IMR-90 (cell line): ENCODE measurements around the gene PRKAG1. TPM values are rescaled to one million over a fixed set of nuclear protein-coding genes. Genes with fewer than 3 reads are reported as not detected.

Experiments
- ATAC-seq: fragments of 200-7000 bp; cut with Tn5 transposase; 2 replicates; pipeline ENCODE4 v1.9.1; 2020; ENCODE audit warnings: low read depth, mild to moderate bottlenecking, moderate library complexity
- BruUV-seq: library from RNA; stranded (reverse); fragments of 400-500 nt; replicated peaks from 2 replicates; lab custom pipeline; 2021; lab: Mats Ljungman, UMichigan
- CTCF ChIA-PET: fragments of 300-600 bp; formaldehyde crosslinking; extraction: SDS; loops from one replicate; lab custom pipeline; 2021; ENCODE audit warnings: antibody characterized with exemption; lab: Yijun Ruan, JAX
- POLR2A ChIA-PET: fragments of 300-600 bp; sonication (Branson Sonifier 250); formaldehyde crosslinking; loops from one replicate; lab custom pipeline; 2022; ENCODE audit warnings: antibody characterized with exemption; ENCODE audit not compliant: unreplicated experiment; lab: Charles Lee
- DNase-seq: peaks from one replicate; pipeline ENCODE4 v3.0.0; 2013
- H2AFZ ChIP-seq: replicated peaks from 2 replicates; pipeline ENCODE3; 2013; ENCODE audit warnings: low read length, mild to moderate bottlenecking; ENCODE audit not compliant: poor library complexity
- H2AK5ac ChIP-seq: 2 replicates; pipeline ENCODE4 v1.6.1; 2013; ENCODE audit warnings: low read depth, low read length, inconsistent platforms
- H2AK9ac ChIP-seq: replicated peaks from 2 replicates; pipeline ENCODE3; 2013; ENCODE audit warnings: mild to moderate bottlenecking, low read depth, low read length, moderate library complexity; ENCODE audit not compliant: poor library complexity
- H2BK120ac ChIP-seq: 2 replicates; pipeline ENCODE4 v1.6.1; 2013; ENCODE audit warnings: low read depth, low read length, inconsistent platforms
- H2BK15ac ChIP-seq: 3 replicates; pipeline ENCODE4 v1.6.1; 2013; ENCODE audit warnings: low read depth, low read length, inconsistent platforms
- H2BK20ac ChIP-seq: 2 replicates; pipeline ENCODE4 v1.6.1; 2013; ENCODE audit warnings: low read depth, mild to moderate bottlenecking, inconsistent platforms, low read length, moderate library complexity
- H2BK5ac ChIP-seq: 2 replicates; pipeline ENCODE4 v1.6.1; 2013; ENCODE audit warnings: mild to moderate bottlenecking, low read depth, low read length, inconsistent platforms; ENCODE audit not compliant: poor library complexity, severe bottlenecking
- H3K14ac ChIP-seq: replicated peaks from 2 replicates; pipeline ENCODE4 v1.6.1; 2013; ENCODE audit warnings: low read depth, low read length, inconsistent platforms
- H3K18ac ChIP-seq: 2 replicates; pipeline ENCODE4 v1.6.1; 2013; ENCODE audit warnings: low read depth, low read length, control low read depth
- H3K23ac ChIP-seq: 2 replicates; pipeline ENCODE4 v1.6.1; 2013; ENCODE audit warnings: low read depth, low read length, inconsistent platforms
- H3K27ac ChIP-seq: 2 replicates; pipeline ENCODE4 v1.5.1; 2013; ENCODE audit warnings: mild to moderate bottlenecking, control low read depth, low read length; ENCODE audit not compliant: insufficient read depth
- H3K27me3 ChIP-seq: 2 replicates; pipeline ENCODE4 v1.6.1; 2013; ENCODE audit warnings: low read length; ENCODE audit not compliant: control insufficient read depth, insufficient read depth
- H3K36me3 ChIP-seq: 2 replicates; pipeline ENCODE4 v1.6.1; 2013; ENCODE audit warnings: low read length, mixed read lengths; ENCODE audit not compliant: control insufficient read depth, insufficient read depth
- H3K4ac ChIP-seq: 2 replicates; pipeline ENCODE4 v1.6.1; 2013; ENCODE audit warnings: low read depth, low read length, inconsistent platforms
- H3K4me1 ChIP-seq: 2 replicates; pipeline ENCODE4 v1.6.1; 2013; ENCODE audit warnings: low read length, mixed read lengths; ENCODE audit not compliant: control insufficient read depth, insufficient read depth
- H3K4me2 ChIP-seq: 2 replicates; pipeline ENCODE4 v1.6.1; 2013; ENCODE audit warnings: low read depth, mild to moderate bottlenecking, control low read depth, low read length, moderate library complexity
- H3K4me3 ChIP-seq: 2 replicates; pipeline ENCODE4 v1.5.1; 2013; ENCODE audit warnings: low read depth, mild to moderate bottlenecking, control low read depth, low read length, moderate library complexity; ENCODE audit not compliant: insufficient read depth
- H3K56ac ChIP-seq: 2 replicates; pipeline ENCODE4 v1.6.1; 2013; ENCODE audit warnings: low read length, inconsistent platforms; ENCODE audit not compliant: insufficient read depth; ENCODE audit errors: extremely low read depth
- H3K79me1 ChIP-seq, 2 experiments: 2 replicates each; pipeline ENCODE4 v1.6.1; 2013; ENCODE audit warnings: low read length in 2 of 2, inconsistent platforms in 1 of 2, low read depth in 1 of 2
- H3K9ac ChIP-seq: 2 replicates; pipeline ENCODE4 v1.6.1; 2013; ENCODE audit warnings: low read depth, low read length, control low read depth
- H3K9me1 ChIP-seq: 2 replicates; pipeline ENCODE4 v1.6.1; 2013; ENCODE audit warnings: low read length, inconsistent platforms; ENCODE audit not compliant: insufficient read depth
- H3K9me3 ChIP-seq: 2 replicates; pipeline ENCODE4 v1.6.1; 2013; ENCODE audit warnings: low read length; ENCODE audit not compliant: control insufficient read depth, insufficient read depth
- H4K20me1 ChIP-seq: 2 replicates; pipeline ENCODE4 v1.6.1; 2013; ENCODE audit warnings: low read length, inconsistent platforms; ENCODE audit not compliant: insufficient read depth
- H4K5ac ChIP-seq: 2 replicates; pipeline ENCODE4 v1.6.1; 2013; ENCODE audit warnings: mild to moderate bottlenecking, low read depth, low read length, control low read depth
- H4K8ac ChIP-seq, 2 experiments: 2 replicates each; pipeline ENCODE4 v1.6.1; 2013; ENCODE audit warnings: low read depth in 2 of 2, low read length in 2 of 2, control low read depth in 1 of 2, inconsistent platforms in 1 of 2
- H4K91ac ChIP-seq: 2 replicates; pipeline ENCODE4 v1.6.1; 2013; ENCODE audit warnings: low read depth, low read length, inconsistent platforms; ENCODE audit not compliant: insufficient read depth
- BHLHE40 ChIP-seq: fragments of 150-350 bp; IDR thresholded peaks from 2 replicates; pipeline ENCODE4 v1.6.1; 2016; ENCODE audit warnings: mild to moderate bottlenecking, low read depth, low read length
- CEBPB ChIP-seq: IDR thresholded peaks from 2 replicates; pipeline ENCODE4 v1.6.1; 2012; ENCODE audit warnings: low read depth, low read length, improper control_type of control experiment
- CHD1 ChIP-seq: IDR thresholded peaks from 2 replicates; pipeline ENCODE4 v1.6.1; 2012; ENCODE audit warnings: low read depth, low read length, improper control_type of control experiment
- CTCF ChIP-seq: conservative IDR thresholded peaks from 2 replicates; pipeline ENCODE4 v1.5.1; 2012; ENCODE audit warnings: mild to moderate bottlenecking, low read depth, low read length, improper control_type of control experiment
- ELK1 ChIP-seq: fragments of 150-350 bp; IDR thresholded peaks from 2 replicates; pipeline ENCODE4 v1.6.1; 2016; ENCODE audit warnings: low read depth, mild to moderate bottlenecking, low read length, moderate library complexity, borderline replicate concordance
- FOS ChIP-seq: fragments of 150-350 bp; IDR thresholded peaks from 2 replicates; pipeline ENCODE4 v1.6.1; 2016; ENCODE audit warnings: low read depth, low read length
- MAFK ChIP-seq: IDR thresholded peaks from 2 replicates; pipeline ENCODE4 v1.6.1; 2012; ENCODE audit warnings: low read depth, low read length, improper control_type of control experiment
- MAZ ChIP-seq: IDR thresholded peaks from 2 replicates; pipeline ENCODE4 v1.6.1; 2012; ENCODE audit warnings: low read depth, mild to moderate bottlenecking, low read length, improper control_type of control experiment, moderate library complexity, borderline replicate concordance
- MXI1 ChIP-seq: IDR thresholded peaks from 2 replicates; pipeline ENCODE4 v1.6.1; 2012; ENCODE audit warnings: low read depth, mild to moderate bottlenecking, low read length, moderate library complexity, borderline replicate concordance
- NFE2L2 ChIP-seq: fragments of 150-350 bp; IDR thresholded peaks from 2 replicates; pipeline ENCODE4 v1.6.1; 2016; ENCODE audit warnings: low read depth, mild to moderate bottlenecking, low read length
- POLR2A ChIP-seq: IDR thresholded peaks from 2 replicates; pipeline ENCODE4 v1.6.1; 2012; ENCODE audit warnings: mild to moderate bottlenecking, low read depth, low read length
- RAD21 ChIP-seq: IDR thresholded peaks from 2 replicates; pipeline ENCODE4 v1.6.1; 2012; ENCODE audit warnings: low read length, improper control_type of control experiment
- RCOR1 ChIP-seq: IDR thresholded peaks from 2 replicates; pipeline ENCODE4 v1.6.1; 2012; ENCODE audit warnings: mild to moderate bottlenecking, low read length, improper control_type of control experiment; ENCODE audit not compliant: insufficient replicate concordance
- RFX5 ChIP-seq: IDR thresholded peaks from 2 replicates; pipeline ENCODE4 v1.8.0; 2012; ENCODE audit warnings: low read depth, mild to moderate bottlenecking, low read length, moderate library complexity
- SMC3 ChIP-seq: fragments of 150-350 bp; IDR thresholded peaks from 2 replicates; pipeline ENCODE4 v1.6.1; 2016; ENCODE audit warnings: low read depth, mild to moderate bottlenecking, antibody characterized with exemption, low read length, moderate library complexity
- USF2 ChIP-seq: fragments of 150-350 bp; IDR thresholded peaks from 2 replicates; pipeline ENCODE4 v1.6.1; 2017; ENCODE audit warnings: mild to moderate bottlenecking, antibody characterized with exemption, low read length, low read depth
- WGBS, 2 experiments: methylation state at CpG; one replicate each; pipeline versions ENCODE4 v1.1.5 to v1.1.7; 2013; ENCODE audit warnings: missing lambda C conversion rate in 2 of 2; ENCODE audit not compliant: insufficient read length in 1 of 2; ENCODE audit errors: extremely low coverage in 2 of 2; 5-methylcytosine and 5-hydroxymethylcytosine counted together
- dilution Hi-C: fragments of 300-500 bp; cut with HindIII; formaldehyde crosslinking; loops from one replicate; pipeline ENCODE4 v1.14.3; 2018; ENCODE audit warnings: low sequenced_read_pairs; ENCODE audit not compliant: unreplicated experiment
- in situ Hi-C: fragments of 300-500 bp; cut with MboI; formaldehyde crosslinking; loops from 3 replicates; pipeline ENCODE4 v1.14.3; 2019; ENCODE audit warnings: low sequenced_read_pairs, inconsistent platforms, mixed read lengths
- intact Hi-C: fragments of 100-400 bp; cut with micrococcal nuclease; formaldehyde crosslinking; loops from 2 replicates; pipeline ENCODE4 v1.10.0; 2022
- polyA plus RNA-seq, 3 experiments: library from polyadenylated mRNA; depleted of rRNA; stranded (reverse); fragments of >200 nt; gene quantifications; 2 replicates each; pipeline ENCODE4 v1.2.3, GENCODE V29; 2012; ENCODE audit warnings: low replicate concordance in 1 of 3
- total RNA-seq: library from RNA; depleted of rRNA; stranded (reverse); fragments of >200 nt; gene quantifications from 2 replicates; pipeline ENCODE4 v1.2.3, GENCODE V29; 2012

The PRKAG1 gene
- total and polyA plus RNA-seq, 2 of the 4 experiments (the other 2 are of a cell fraction): 81.1 to 106 TPM

GRCh38 chr12:49057888-49058287, 39.3 kb upstream of the PRKAG1 start:
- Histone ChIP-seq H4K91ac (no peak overlapping the region), H3K27ac (peak overlapping the region; percentile 4), H2BK5ac (no peak overlapping the region), H3K36me3 (peaks cover 23% of the 10 kb centered on the region), H3K79me1 (peaks cover 19 to 76% of the 10 kb centered on the region in 2 experiments; a peak in 3 of 4 replicates), H3K4me3 (peak overlapping the region; percentile 81), H3K4me2 (peak overlapping the region; percentile 97), H2AK5ac (peak overlapping the region; percentile 20; the same call in 1 of the 2 replicates), H2BK15ac (no peak overlapping the region), H3K56ac (peak overlapping the region; percentile 81; the same call in 1 of the 2 replicates), H4K5ac (no peak overlapping the region), H3K4ac (peak overlapping the region; percentile 36; the same call in 1 of the 2 replicates), H2AFZ (no peak overlapping the region), H3K9me1 (peaks cover 24% of the 10 kb centered on the region), H3K4me1 (peaks cover 7% of the 10 kb centered on the region), H2BK120ac (no peak overlapping the region), H3K18ac (no peak overlapping the region), H3K14ac (peak overlapping the region; percentile 95), H4K8ac (no peak overlapping the region), H4K20me1 (peaks cover 66% of the 10 kb centered on the region), H3K23ac (peak overlapping the region; percentile 81), H3K9me3 (no peaks in the 10 kb centered on the region), H2AK9ac (peak overlapping the region; percentile 98), H3K27me3 (no peaks in the 10 kb centered on the region), H3K9ac (peak overlapping the region; percentile 94), H2BK20ac (no peak overlapping the region)
- no TSS peak for BruUV-seq
- no CpG with 5 or more reads among the region's 4 CpGs for WGBS, 2 experiments
- in situ Hi-C loops (no loop called here), dilution Hi-C loops (no loop called here), intact Hi-C loops (no loop called here)
- ChIA-PET POLR2A (no interaction called here), CTCF (no interaction called here)
- DNase-seq (no peak), ATAC-seq (no peak)
- no peak for TF ChIP-seq CHD1
- TF ChIP-seq BHLHE40: no peak
- TF ChIP-seq MAZ: no peak
- TF ChIP-seq RAD21: no peak
- no peak for TF ChIP-seq SMC3
- no peak for TF ChIP-seq NFE2L2
- TF ChIP-seq RFX5: no peak
- TF ChIP-seq POLR2A: no peak
- no peak for TF ChIP-seq CEBPB
- no peak for TF ChIP-seq RCOR1
- no peak for TF ChIP-seq MAFK
- no peak for TF ChIP-seq ELK1
- TF ChIP-seq MXI1: no peak
- no peak for TF ChIP-seq CTCF
- TF ChIP-seq FOS: no peak
- no peak for TF ChIP-seq USF2
